SU-DHL-6 (cell line): ENCODE measurements around the gene GOPC.

Experiments used
- EZH2phosphoT487 ChIP-seq: fragments of 200-600 bp; sonication (generic), shearing (Covaris generic); conservative IDR thresholded peaks from 2 replicates; pipeline ENCODE4 v1.6.1; 2018; ENCODE audit warnings: mild to moderate bottlenecking, antibody characterized with exemption, low read length, moderate library complexity, mixed read lengths
- TF ChIP-seq, protein P1 (sequence below): fragments of 200-600 bp; sonication (generic); IDR thresholded peaks from one replicate; pipeline ENCODE4 v1.5.1; 2017; ENCODE audit warnings: antibody characterized with exemption, mild to moderate bottlenecking, low read length, moderate library complexity; ENCODE audit not compliant: insufficient read depth, poor library complexity, severe bottlenecking

DNA sequence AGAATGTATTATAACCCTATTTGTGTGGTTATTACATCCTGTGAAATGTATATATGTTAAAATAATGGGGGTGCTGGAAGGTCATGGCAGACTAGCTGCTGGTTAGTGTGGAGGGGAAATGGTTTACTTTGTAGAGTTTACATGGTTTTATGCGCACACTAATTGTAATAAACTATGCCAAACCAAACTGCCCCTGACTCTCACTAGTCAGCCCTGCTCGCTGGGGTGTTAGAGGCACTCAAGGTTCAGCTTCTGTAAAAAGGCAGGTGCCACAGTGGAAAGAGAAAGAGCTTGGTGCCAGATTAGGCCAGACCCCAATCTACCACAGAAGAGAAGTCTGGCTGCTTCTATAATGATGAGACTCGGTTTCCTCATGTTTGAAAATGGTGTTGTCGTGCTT lies 52.7 kb downstream of the GOPC start:
- TF ChIP-seq, protein P1, sequence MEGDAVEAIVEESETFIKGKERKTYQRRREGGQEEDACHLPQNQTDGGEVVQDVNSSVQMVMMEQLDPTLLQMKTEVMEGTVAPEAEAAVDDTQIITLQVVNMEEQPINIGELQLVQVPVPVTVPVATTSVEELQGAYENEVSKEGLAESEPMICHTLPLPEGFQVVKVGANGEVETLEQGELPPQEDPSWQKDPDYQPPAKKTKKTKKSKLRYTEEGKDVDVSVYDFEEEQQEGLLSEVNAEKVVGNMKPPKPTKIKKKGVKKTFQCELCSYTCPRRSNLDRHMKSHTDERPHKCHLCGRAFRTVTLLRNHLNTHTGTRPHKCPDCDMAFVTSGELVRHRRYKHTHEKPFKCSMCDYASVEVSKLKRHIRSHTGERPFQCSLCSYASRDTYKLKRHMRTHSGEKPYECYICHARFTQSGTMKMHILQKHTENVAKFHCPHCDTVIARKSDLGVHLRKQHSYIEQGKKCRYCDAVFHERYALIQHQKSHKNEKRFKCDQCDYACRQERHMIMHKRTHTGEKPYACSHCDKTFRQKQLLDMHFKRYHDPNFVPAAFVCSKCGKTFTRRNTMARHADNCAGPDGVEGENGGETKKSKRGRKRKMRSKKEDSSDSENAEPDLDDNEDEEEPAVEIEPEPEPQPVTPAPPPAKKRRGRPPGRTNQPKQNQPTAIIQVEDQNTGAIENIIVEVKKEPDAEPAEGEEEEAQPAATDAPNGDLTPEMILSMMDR: no peak
- TF ChIP-seq EZH2phosphoT487: no peak
